ENCODE results near the gene TOR2A. TPM values are rescaled to one million over a fixed set of nuclear protein-coding genes. Genes with fewer than 3 reads are reported as not detected.

Gene TOR2A
- total and polyA plus RNA-seq, 9 of the 15 experiments (the other 6 are each of a cell fraction or from before 2014, with no cell fraction given) = 0.80 to 25.9 (median 11.1) TPM

- Histone ChIP-seq H3K27me3 (ENCODE audit: control insufficient read depth in 2 of 2, insufficient read depth in 2 of 2, low read length in 2 of 2) (no peaks in the 10 kb centered on the region), H3K9me3 (replicated peaks; ENCODE audit: control insufficient read depth, insufficient read depth, low read depth, low read length) (no peaks in the 10 kb centered on the region), H3K36me3 (ENCODE audit: control insufficient read depth, insufficient read depth, low read length) (no peaks in the 10 kb centered on the region), H3K4me3 (no peak overlapping the region), H3K4me1 (replicated peaks in 1 of 2; ENCODE audit: control insufficient read depth in 2 of 2, insufficient read depth in 2 of 2, low read length in 2 of 2) (peaks cover 23 to 36% of the 10 kb centered on the region in 2 experiments), H4K20me1 (replicated peaks; ENCODE audit: control insufficient read depth, insufficient read depth, low read length) (no peaks in the 10 kb centered on the region), H3K4me2 (ENCODE audit: insufficient read depth, low read length) (no peak overlapping the region), H3K9me1 (ENCODE audit: control insufficient read depth, insufficient read depth, low read length) (peaks cover 3% of the 10 kb centered on the region), H2AFZ (ENCODE audit: low read depth, low read length) (0 out of 2 replicates have a peak overlapping the region, but pooled peaks have one; percentile 28), H3K27ac (ENCODE audit: extremely low read depth, low read depth, low read length) (no peak overlapping the region), H3K79me2 (ENCODE audit: control insufficient read depth, insufficient read depth, low read length) (no peaks in the 10 kb centered on the region), H3K9ac (ENCODE audit: insufficient read depth in 1 of 2, low read depth in 2 of 2, low read length in 2 of 2) (0 out of 4 replicates have a peak overlapping the region, but pooled peaks of 1 of the 2 experiments have one; percentile 14)
- DNase-seq (ENCODE audit: extremely low read depth in 1 of 4, low spot score in 3 of 4) = no peak
- intact Hi-C loops (cut with micrococcal nuclease) (no loop called here), in situ Hi-C loops (cut with MboI) (loop anchor here (25.0 kb wide), 1 partner anchor 595 kb away; the partner anchor contains the start of gene URM1)
- ATAC-seq = no peak
- FAIRE-seq = no peak
- no TSS peak for BruUV-seq (replicated peaks)
- POLR2A ChIA-PET = interaction anchor here (0.6 to 1.0 kb wide), 5 partner anchors 9 to 118 kb away, joined by 3 to 4 read pairs (median 4); partner anchors contain the start of gene SH2D3C
- 52% methylated on average over 3 of the region's 3 CpGs for WGBS (ENCODE audit: insufficient coverage, low coverage, missing lambda C conversion rate)
- TF ChIP-seq ZC3H4 (CRISPR knock-in tag; IDR thresholded peaks at IDR 0.05; ENCODE audit: borderline replicate concordance) (no peak), ZNF717 (CRISPR knock-in tag; IDR thresholded peaks at IDR 0.05) (no peak), TCFL5 (CRISPR knock-in tag; conservative IDR thresholded peaks at IDR 0.05) (no peak), ZNF224 (CRISPR knock-in tag; IDR thresholded peaks at IDR 0.05) (no peak)
- CTCF ChIA-PET (ENCODE audit: low intra/inter-chr PET ratio) = no interaction called here
Measured at GRCh38 chr9:127767410-127767809, 32.3 kb upstream of the TOR2A start.

- intact Hi-C loops (cut with micrococcal nuclease) (loop anchor here (2.0 kb wide), 1 partner anchor 105 kb away; no protein-coding TSS in a partner anchor), in situ Hi-C loops (cut with MboI) (loop anchor here (25.0 kb wide), 1 partner anchor 597 kb away; the partner anchor contains the start of gene URM1)
- Histone ChIP-seq H3K4me1 (replicated peaks in 1 of 2; ENCODE audit: control insufficient read depth in 2 of 2, insufficient read depth in 2 of 2, low read length in 2 of 2) (peaks cover 21 to 35% of the 10 kb centered on the region in 2 experiments), H3K36me3 (ENCODE audit: control insufficient read depth, insufficient read depth, low read length) (no peaks in the 10 kb centered on the region), H3K4me3 (no peak overlapping the region), H3K79me2 (ENCODE audit: control insufficient read depth, insufficient read depth, low read length) (no peaks in the 10 kb centered on the region), H2AFZ (ENCODE audit: low read depth, low read length) (no peak overlapping the region), H4K20me1 (replicated peaks; ENCODE audit: control insufficient read depth, insufficient read depth, low read length) (no peaks in the 10 kb centered on the region), H3K9ac (ENCODE audit: insufficient read depth in 1 of 2, low read depth in 2 of 2, low read length in 2 of 2) (no peak overlapping the region), H3K27me3 (ENCODE audit: control insufficient read depth in 2 of 2, insufficient read depth in 2 of 2, low read length in 2 of 2) (no peaks in the 10 kb centered on the region; a peak in 1 of 5 replicates), H3K9me1 (ENCODE audit: control insufficient read depth, insufficient read depth, low read length) (peaks cover 3% of the 10 kb centered on the region), H3K4me2 (ENCODE audit: insufficient read depth, low read length) (no peak overlapping the region), H3K9me3 (replicated peaks; ENCODE audit: control insufficient read depth, insufficient read depth, low read depth, low read length) (no peaks in the 10 kb centered on the region), H3K27ac (ENCODE audit: extremely low read depth, low read depth, low read length) (no peak overlapping the region)
- no peak for ATAC-seq
- DNase-seq (ENCODE audit: extremely low read depth in 1 of 4, low spot score in 3 of 4) = no peak
- no TSS peak for BruUV-seq (replicated peaks)
- CTCF ChIA-PET (ENCODE audit: low intra/inter-chr PET ratio) = no interaction called here
- POLR2A ChIA-PET = no interaction called here
- no peak for FAIRE-seq
- 0% methylated on average over 1 of the region's 1 CpG for WGBS (ENCODE audit: insufficient coverage, low coverage, missing lambda C conversion rate)
- TF ChIP-seq NCOA6 (IDR thresholded peaks at IDR 0.05) = no peak
- no peak for TF ChIP-seq MXD1 (CRISPR knock-in tag; IDR thresholded peaks at IDR 0.05; ENCODE audit: borderline replicate concordance, poor library complexity, severe bottlenecking)
- TF ChIP-seq KDM1A (IDR thresholded peaks at IDR 0.05) = peak; percentile 10 to 40; a peak in 1 of 4 replicates
- no peak for TF ChIP-seq SAFB2 (IDR thresholded peaks at IDR 0.05; ENCODE audit: borderline replicate concordance, low read depth, low read length, severe bottlenecking)
- no peak for TF ChIP-seq CHD2 (IDR thresholded peaks at IDR 0.05; ENCODE audit: low read depth, low read length)
- TF ChIP-seq FOXJ3 (CRISPR knock-in tag; IDR thresholded peaks at IDR 0.05) = no peak
- peak; percentile 89 for TF ChIP-seq ZNF24 (IDR thresholded peaks at IDR 0.05)
- no peak for TF ChIP-seq BACH1 (tag; IDR thresholded peaks at IDR 0.05)
- no peak for TF ChIP-seq ZNF780A (CRISPR knock-in tag; IDR thresholded peaks at IDR 0.05)
- no peak for TF ChIP-seq FOXJ2 (tag; IDR thresholded peaks at IDR 0.05)
- TF ChIP-seq ZNF561 (CRISPR knock-in tag; conservative IDR thresholded peaks at IDR 0.05) = no peak
- TF ChIP-seq CREB1 (IDR thresholded peaks at IDR 0.05) = no peak
- no peak for TF ChIP-seq CREB1 (CRISPR knock-in tag; IDR thresholded peaks at IDR 0.05)
- TF ChIP-seq CBFB (CRISPR knock-in tag; IDR thresholded peaks at IDR 0.05) = no peak
- no peak for TF ChIP-seq HDAC6 (IDR thresholded peaks at IDR 0.05; ENCODE audit: low read depth, low read length)
- no peak for TF ChIP-seq ZNF263 (CRISPR knock-in tag; IDR thresholded peaks at IDR 0.05; ENCODE audit: borderline replicate concordance)
Measured at GRCh38 chr9:127765418-127765817, 30.3 kb upstream of the TOR2A start.
